GM13976 (cell line): ENCODE results near the gene CTSW.

Experiments
- DNase-seq: peaks from one replicate; pipeline ENCODE4 v3.0.0; 2012; ENCODE audit warnings: low spot score
- in situ Hi-C: fragments of 300-500 bp; cut with MboI; formaldehyde crosslinking; loops from one replicate; pipeline ENCODE4 v1.12.0; 2022; ENCODE audit warnings: low sequenced_read_pairs, mixed read lengths, inconsistent platforms; ENCODE audit not compliant: unreplicated experiment
- TF ChIP-seq, protein P1 (sequence below): IDR thresholded peaks from 2 replicates; pipeline ENCODE4 v1.5.1; 2012; ENCODE audit warnings: borderline replicate concordance, mild to moderate bottlenecking; ENCODE audit not compliant: insufficient read depth; ENCODE audit errors: extremely low read depth, missing control alignments, control extremely low read depth

The CTSW gene

DNA sequence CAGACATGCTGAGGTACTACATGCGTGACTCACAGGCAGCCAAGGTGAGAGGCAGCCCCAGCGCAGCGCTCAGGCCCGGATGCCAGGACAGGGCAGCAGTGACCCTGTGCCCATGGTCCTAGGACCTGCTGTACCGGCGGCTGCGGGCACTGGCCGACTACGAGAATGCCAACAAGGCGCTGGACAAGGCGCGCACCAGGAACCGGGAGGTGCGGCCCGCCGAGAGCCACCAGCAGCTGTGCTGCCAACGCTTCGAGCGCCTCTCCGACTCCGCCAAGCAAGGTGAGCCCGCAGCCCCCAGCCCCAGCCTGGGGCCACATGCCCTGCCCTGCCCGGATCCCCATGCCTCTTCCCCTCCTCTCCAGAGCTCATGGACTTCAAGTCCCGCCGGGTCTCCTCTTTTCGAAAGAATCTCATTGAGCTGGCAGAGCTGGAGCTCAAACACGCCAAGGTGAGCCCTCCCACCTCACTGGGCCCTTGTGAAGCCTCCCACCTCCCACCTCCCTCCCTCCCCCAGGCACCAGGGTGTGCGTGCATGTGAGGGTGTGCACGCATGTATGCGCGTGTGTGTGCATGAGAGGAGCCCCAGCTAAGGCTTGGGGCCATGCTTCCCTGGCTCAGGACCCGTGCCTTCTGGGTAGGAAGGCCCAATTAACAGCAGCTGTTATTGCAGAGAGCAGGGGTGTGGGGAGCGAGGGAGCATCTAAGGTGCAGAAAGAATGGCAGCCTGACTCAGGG is 27.0 kb upstream of the CTSW start:
- no peak for DNase-seq
- in situ Hi-C loops, result no loop called here
- TF ChIP-seq, protein P1, sequence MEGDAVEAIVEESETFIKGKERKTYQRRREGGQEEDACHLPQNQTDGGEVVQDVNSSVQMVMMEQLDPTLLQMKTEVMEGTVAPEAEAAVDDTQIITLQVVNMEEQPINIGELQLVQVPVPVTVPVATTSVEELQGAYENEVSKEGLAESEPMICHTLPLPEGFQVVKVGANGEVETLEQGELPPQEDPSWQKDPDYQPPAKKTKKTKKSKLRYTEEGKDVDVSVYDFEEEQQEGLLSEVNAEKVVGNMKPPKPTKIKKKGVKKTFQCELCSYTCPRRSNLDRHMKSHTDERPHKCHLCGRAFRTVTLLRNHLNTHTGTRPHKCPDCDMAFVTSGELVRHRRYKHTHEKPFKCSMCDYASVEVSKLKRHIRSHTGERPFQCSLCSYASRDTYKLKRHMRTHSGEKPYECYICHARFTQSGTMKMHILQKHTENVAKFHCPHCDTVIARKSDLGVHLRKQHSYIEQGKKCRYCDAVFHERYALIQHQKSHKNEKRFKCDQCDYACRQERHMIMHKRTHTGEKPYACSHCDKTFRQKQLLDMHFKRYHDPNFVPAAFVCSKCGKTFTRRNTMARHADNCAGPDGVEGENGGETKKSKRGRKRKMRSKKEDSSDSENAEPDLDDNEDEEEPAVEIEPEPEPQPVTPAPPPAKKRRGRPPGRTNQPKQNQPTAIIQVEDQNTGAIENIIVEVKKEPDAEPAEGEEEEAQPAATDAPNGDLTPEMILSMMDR, result no peak

- in situ Hi-C loops, result no loop called here
- TF ChIP-seq, protein P1, result no peak
- DNase-seq, result no peak
These were observed 26.2 kb upstream of the CTSW start for GRCh38 chr11:65853246-65853979.

DNA sequence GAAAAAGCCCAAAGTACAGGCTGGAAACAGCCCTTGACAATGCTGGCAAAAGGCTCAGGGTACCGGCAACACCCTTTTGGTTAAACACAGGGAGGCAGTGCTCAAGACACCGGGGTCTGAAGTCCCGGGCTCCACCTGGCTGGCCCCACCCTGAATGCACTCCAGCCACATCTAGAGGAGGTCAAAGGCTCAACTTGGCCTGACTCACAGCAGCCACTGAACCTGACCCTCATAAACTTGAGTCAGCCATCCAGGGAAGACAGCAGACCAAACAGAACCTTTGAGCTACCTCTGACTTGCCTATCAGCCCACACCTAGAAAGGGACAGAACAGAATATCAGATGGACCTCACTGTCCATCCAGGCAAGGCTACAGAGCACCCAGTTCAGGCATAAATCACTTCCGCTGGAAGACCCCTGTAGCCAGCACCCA is 25.5 kb upstream of the CTSW start:
- TF ChIP-seq, protein P1, result no peak
- in situ Hi-C loops, result no loop called here
- no peak for DNase-seq

GRCh38 chr11:65854852-65855837 is 24.5 kb upstream of the CTSW start:
- no peak for DNase-seq
- in situ Hi-C loops, result no loop called here
- TF ChIP-seq, protein P1, result no peak

GRCh38 chr11:65855927-65856363 is 23.7 kb upstream of the CTSW start:
- DNase-seq, result no peak
- TF ChIP-seq, protein P1, result no peak
- in situ Hi-C loops, result no loop called here

DNA sequence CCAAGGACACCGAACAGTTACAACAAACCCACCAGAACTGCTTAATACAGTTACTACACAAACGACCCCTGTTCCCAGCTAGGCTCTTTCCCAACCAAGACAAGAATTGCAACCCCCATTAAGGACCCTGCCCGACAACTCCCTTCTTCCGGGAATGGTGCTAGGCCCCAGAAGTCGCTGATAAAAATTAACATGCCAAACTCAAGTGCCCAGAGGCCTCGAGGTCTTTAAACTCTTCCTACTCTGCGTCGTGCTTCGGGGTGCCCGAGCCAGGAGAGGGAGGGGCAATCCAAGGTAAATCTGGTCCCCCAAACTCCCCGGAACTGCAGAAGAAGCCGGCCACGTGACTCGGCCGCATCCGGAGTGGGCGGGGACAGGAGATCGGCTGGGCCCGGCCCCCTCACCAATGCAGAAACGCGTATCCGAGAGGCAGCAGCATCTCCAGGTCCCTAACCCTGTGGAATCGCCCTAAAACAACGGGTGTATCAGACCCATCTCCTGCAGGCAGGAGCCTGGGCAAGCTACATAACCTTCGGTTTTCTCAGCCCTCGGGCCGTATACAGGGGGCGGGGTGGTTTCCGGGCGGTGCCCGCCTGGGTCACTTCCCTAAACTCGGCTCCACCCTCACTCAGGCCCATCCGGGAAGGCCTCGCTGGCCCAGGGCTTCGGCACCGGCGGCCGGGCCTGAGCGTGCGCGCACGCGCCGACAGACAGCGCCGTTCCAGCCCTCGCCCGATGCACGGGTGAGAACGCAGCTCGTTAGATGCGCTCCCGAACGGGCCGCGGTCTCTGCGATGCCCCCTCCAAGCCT is 22.7 kb upstream of the CTSW start:
- TF ChIP-seq, protein P1, result no peak
- DNase-seq, result peak; percentile 82
- in situ Hi-C loops, result no loop called here
